Osteoblast (primary cell): ENCODE data around the gene CCDC159. TPM values are rescaled to one million over a fixed set of nuclear protein-coding genes. Genes with fewer than 3 reads are reported as not detected.
A peak's percentile ranks its signal among the peaks of the same experiment; 100 is the strongest.

ENCODE experiments used
- DNase-seq: peaks from one replicate; pipeline ENCODE4 v3.0.0; 2011; ENCODE audit warnings: low spot score, mixed read lengths; ENCODE audit not compliant: insufficient read length; ENCODE audit errors: missing footprints
- H2AFZ ChIP-seq: 2 replicates; pipeline ENCODE4 v1.6.0; 2011; ENCODE audit warnings: mild to moderate bottlenecking, low read length
- H3K27ac ChIP-seq: 2 replicates; pipeline ENCODE4 v1.5.1; 2011; ENCODE audit warnings: mild to moderate bottlenecking, low read depth, low read length, moderate library complexity
- H3K27me3 ChIP-seq: 2 replicates; pipeline ENCODE4 v1.6.0; 2012; ENCODE audit warnings: mild to moderate bottlenecking, control low read depth, inconsistent platforms, low read length, moderate library complexity; ENCODE audit not compliant: insufficient read depth
- H3K36me3 ChIP-seq: 2 replicates; pipeline ENCODE4 v1.5.1; 2011; ENCODE audit warnings: mild to moderate bottlenecking, low read length, control low read depth, moderate library complexity; ENCODE audit not compliant: insufficient read depth
- H3K4me1 ChIP-seq: 2 replicates; pipeline ENCODE4 v1.5.1; 2011; ENCODE audit warnings: mild to moderate bottlenecking, low read length, control low read depth, moderate library complexity; ENCODE audit not compliant: insufficient read depth
- H3K4me2 ChIP-seq: 2 replicates; pipeline ENCODE4 v1.6.0; 2011; ENCODE audit warnings: mild to moderate bottlenecking, low read length; ENCODE audit not compliant: insufficient read depth
- H3K4me3 ChIP-seq: fragments of 200-600 bp; sonication (generic); 3 replicates; pipeline ENCODE4 v1.5.1; 2012; ENCODE audit warnings: mild to moderate bottlenecking, low read length, inconsistent platforms; ENCODE audit not compliant: insufficient read depth
- H3K79me2 ChIP-seq: 2 replicates; pipeline ENCODE4 v1.6.0; 2012; ENCODE audit warnings: mild to moderate bottlenecking, low read length, control low read depth, inconsistent platforms; ENCODE audit not compliant: insufficient read depth
- H3K9me3 ChIP-seq: 2 replicates; pipeline ENCODE4 v1.5.1; 2011; ENCODE audit warnings: low read depth, low read length, control low read depth
- H4K20me1 ChIP-seq: 2 replicates; pipeline ENCODE4 v1.6.0; 2012; ENCODE audit warnings: mild to moderate bottlenecking, low read length, control low read depth; ENCODE audit not compliant: insufficient read depth
- CTCF ChIP-seq: IDR thresholded peaks from 2 replicates; pipeline ENCODE4 v1.5.1; 2011; ENCODE audit warnings: mild to moderate bottlenecking, low read depth, low read length, moderate library complexity; ENCODE audit errors: extremely low read depth
- total RNA-seq: library from RNA; depleted of rRNA; stranded (reverse); fragments of >200 nt; gene quantifications from 2 replicates; pipeline ENCODE4 v1.2.3, GENCODE V29; 2012

CCDC159 gene
- total RNA-seq, 1 donor, result 4.0 TPM

DNA sequence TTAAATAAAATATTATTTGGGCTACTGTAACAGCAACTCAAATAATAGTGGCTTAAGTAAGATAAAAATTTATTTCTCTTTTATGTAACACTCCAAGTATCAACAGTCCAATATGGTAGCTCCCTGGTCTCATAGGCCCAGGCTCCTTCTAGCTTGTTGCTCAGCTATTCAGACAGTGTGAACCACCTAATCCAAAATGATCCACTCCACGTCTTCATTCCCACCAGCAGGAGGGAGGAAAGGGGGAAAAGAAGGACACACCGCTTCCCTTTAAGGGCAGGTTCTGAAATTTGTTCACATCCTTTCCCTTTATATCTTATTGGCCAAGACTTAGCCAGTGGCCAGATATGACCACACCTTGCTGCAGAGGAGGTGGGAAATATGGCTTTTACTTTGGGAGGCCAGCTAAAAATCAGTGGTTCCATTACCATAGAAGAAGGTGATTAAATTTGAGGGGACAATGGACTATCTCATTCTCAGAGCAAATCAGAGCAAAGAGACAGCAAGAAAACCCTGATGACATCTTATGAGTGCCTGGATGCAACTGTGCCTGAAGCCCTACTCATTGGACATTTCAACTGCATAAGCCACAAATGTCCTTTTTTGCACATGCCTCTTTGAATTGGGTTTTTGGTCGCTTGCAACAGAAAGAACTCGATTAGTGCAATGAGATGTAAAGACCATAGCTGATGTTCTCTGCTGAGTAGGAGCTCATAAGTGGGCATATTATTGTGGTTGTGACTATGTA is 44.8 kb downstream of the CCDC159 start:
- no peaks in the 10 kb centered on the region for H3K27me3 ChIP-seq
- no peak overlapping the region for H2AFZ ChIP-seq
- H3K9me3 ChIP-seq, result peaks cover 2% of the 10 kb centered on the region
- DNase-seq, result peak; percentile 51
- no peak overlapping the region for H3K27ac ChIP-seq
- no peak overlapping the region for H3K4me2 ChIP-seq
- no peaks in the 10 kb centered on the region for H3K36me3 ChIP-seq
- H3K4me3 ChIP-seq, result no peak overlapping the region
- H3K79me2 ChIP-seq, result no peaks in the 10 kb centered on the region
- no peaks in the 10 kb centered on the region for H3K4me1 ChIP-seq
- no peaks in the 10 kb centered on the region for H4K20me1 ChIP-seq
- TF ChIP-seq CTCF, result no peak

DNA sequence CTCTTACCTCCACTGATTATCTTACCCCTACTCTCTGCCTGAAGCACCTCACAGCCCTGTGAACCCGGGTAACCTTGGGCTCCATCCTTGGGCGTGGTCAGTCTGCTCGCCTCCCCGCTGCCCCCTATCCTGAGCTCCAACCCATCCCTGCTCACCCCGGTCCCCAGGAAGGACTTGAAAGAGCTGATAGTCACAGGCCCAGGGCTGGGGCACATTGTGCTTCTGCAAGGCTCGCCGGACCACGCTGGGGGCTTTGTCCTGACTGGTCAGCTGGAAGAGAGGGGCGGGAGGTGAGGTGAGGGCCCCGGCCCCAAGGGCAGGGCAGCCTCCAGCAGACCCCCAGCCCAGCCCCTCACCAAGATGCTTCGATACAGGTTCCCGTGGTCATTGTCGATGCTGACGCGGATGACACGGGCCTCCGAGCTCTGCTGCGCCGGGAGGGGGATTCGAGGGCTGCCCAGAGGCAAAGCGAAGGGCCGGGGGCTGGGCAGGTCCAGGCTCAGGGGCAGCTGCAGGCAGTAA is 50.8 kb downstream of the CCDC159 start:
- Histone ChIP-seq H4K20me1 (no peaks in the 10 kb centered on the region), H3K36me3 (no peaks in the 10 kb centered on the region), H3K79me2 (no peaks in the 10 kb centered on the region), H3K9me3 (no peaks in the 10 kb centered on the region), H3K4me2 (no peak overlapping the region), H3K4me1 (no peaks in the 10 kb centered on the region), H3K4me3 (no peak overlapping the region), H3K27me3 (no peaks in the 10 kb centered on the region), H3K27ac (no peak overlapping the region), H2AFZ (no peak overlapping the region)
- no peak for TF ChIP-seq CTCF
- DNase-seq, result peak; percentile 4

GRCh38 chr19:11399667-11400066 is 53.3 kb downstream of the CCDC159 start:
- H3K4me1 ChIP-seq, result no peaks in the 10 kb centered on the region
- no peaks in the 10 kb centered on the region for H4K20me1 ChIP-seq
- no peak overlapping the region for H3K4me3 ChIP-seq
- H2AFZ ChIP-seq, result no peak overlapping the region
- H3K27ac ChIP-seq, result no peak overlapping the region
- H3K9me3 ChIP-seq, result no peaks in the 10 kb centered on the region
- H3K4me2 ChIP-seq, result no peak overlapping the region
- no peak for DNase-seq
- H3K27me3 ChIP-seq, result no peaks in the 10 kb centered on the region
- TF ChIP-seq CTCF, result no peak
- no peaks in the 10 kb centered on the region for H3K79me2 ChIP-seq
- no peaks in the 10 kb centered on the region for H3K36me3 ChIP-seq

- no peak for TF ChIP-seq CTCF
- H3K4me2 ChIP-seq, result no peak overlapping the region
- H3K27me3 ChIP-seq, result no peaks in the 10 kb centered on the region
- H3K9me3 ChIP-seq, result no peaks in the 10 kb centered on the region
- no peaks in the 10 kb centered on the region for H4K20me1 ChIP-seq
- no peaks in the 10 kb centered on the region for H3K36me3 ChIP-seq
- no peaks in the 10 kb centered on the region for H3K79me2 ChIP-seq
- H3K27ac ChIP-seq, result no peak overlapping the region
- peak; percentile 81 for DNase-seq
- H3K4me1 ChIP-seq, result no peaks in the 10 kb centered on the region
- H3K4me3 ChIP-seq, result no peak overlapping the region
- H2AFZ ChIP-seq, result no peak overlapping the region
These were observed 54.5 kb downstream of the CCDC159 start for GRCh38 chr19:11400798-11401197.
